ENCODE results near the gene ENPP7.

GRCh38 chr17:79737046-79737921 is 6.5 kb downstream of the ENPP7 start:
- TF ChIP-seq, protein P1, sequence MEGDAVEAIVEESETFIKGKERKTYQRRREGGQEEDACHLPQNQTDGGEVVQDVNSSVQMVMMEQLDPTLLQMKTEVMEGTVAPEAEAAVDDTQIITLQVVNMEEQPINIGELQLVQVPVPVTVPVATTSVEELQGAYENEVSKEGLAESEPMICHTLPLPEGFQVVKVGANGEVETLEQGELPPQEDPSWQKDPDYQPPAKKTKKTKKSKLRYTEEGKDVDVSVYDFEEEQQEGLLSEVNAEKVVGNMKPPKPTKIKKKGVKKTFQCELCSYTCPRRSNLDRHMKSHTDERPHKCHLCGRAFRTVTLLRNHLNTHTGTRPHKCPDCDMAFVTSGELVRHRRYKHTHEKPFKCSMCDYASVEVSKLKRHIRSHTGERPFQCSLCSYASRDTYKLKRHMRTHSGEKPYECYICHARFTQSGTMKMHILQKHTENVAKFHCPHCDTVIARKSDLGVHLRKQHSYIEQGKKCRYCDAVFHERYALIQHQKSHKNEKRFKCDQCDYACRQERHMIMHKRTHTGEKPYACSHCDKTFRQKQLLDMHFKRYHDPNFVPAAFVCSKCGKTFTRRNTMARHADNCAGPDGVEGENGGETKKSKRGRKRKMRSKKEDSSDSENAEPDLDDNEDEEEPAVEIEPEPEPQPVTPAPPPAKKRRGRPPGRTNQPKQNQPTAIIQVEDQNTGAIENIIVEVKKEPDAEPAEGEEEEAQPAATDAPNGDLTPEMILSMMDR (IDR thresholded peaks at IDR 0.05): no peak
- TF ChIP-seq POLR2AphosphoS5 (IDR thresholded peaks at IDR 0.05) (no peak), POLR2A (IDR thresholded peaks at IDR 0.05) (no peak)

All from stomach (tissue), 4 donors.